T-helper 9 cell (primary cell): ENCODE measurements around the gene FBXO44.

Experiments used
- DNase-seq: peaks from one replicate; pipeline ENCODE4 v3.0.0-alpha.2; 2020

FBXO44 gene

GRCh38 chr1:11691928-11692711 lies 37.4 kb downstream of the FBXO44 start:
- DNase-seq = no peak

GRCh38 chr1:11693024-11693590 lies 38.4 kb downstream of the FBXO44 start:
- DNase-seq = no peak

- no peak for DNase-seq
Observed at GRCh38 chr1:11693917-11694316, 39.2 kb downstream of the FBXO44 start.

GRCh38 chr1:11695861-11696260 lies 41.2 kb downstream of the FBXO44 start:
- DNase-seq = no peak

- DNase-seq = no peak
Observed at GRCh38 chr1:11697188-11697892, 42.7 kb downstream of the FBXO44 start.

- DNase-seq = no peak
Observed at GRCh38 chr1:11697893-11698210, 43.2 kb downstream of the FBXO44 start.

GRCh38 chr1:11700601-11701467 lies 46.2 kb downstream of the FBXO44 start:
- no peak for DNase-seq

DNA sequence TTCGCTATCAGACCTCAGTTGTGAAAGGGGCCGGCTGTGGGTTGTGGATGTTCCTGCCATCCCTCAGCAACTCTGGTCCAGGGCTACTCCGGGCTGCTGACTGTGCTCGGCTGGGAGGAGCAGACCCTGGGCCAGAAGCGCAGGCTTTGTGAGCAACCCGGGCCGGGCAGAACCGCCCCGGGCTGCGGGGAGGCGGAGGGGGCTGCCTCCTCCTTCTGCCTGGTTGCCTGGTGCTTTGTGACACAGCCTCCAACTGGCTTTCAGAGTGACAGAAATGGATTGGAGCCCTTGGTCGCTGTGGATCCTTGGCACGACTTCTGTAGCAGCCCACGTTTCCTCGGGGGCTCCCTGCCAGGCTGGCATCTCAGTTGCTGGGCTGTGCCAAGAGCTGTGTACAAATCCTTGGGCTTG lies 46.9 kb downstream of the FBXO44 start:
- DNase-seq = no peak

GRCh38 chr1:11701981-11702803 lies 47.5 kb downstream of the FBXO44 start:
- DNase-seq = no peak

- DNase-seq = no peak
Observed at GRCh38 chr1:11703357-11704193, 48.9 kb downstream of the FBXO44 start.

DNA sequence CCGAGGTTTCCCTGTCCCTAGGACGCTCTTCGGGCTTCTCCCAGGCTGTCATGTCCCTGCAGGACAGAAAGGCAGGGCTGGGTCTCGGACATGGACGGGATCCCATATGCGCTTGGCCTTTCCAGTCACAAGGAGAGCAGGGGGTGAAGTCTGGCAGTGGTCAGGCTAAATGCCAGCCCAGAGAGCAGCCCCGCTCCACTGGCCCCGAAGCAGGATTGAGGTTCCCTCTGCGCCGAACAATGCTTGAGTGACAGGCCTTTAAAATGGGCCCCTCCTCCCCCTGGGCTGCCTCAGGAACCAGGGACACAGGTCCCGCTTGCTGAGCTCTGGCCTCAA lies 49.5 kb downstream of the FBXO44 start:
- no peak for DNase-seq

DNA sequence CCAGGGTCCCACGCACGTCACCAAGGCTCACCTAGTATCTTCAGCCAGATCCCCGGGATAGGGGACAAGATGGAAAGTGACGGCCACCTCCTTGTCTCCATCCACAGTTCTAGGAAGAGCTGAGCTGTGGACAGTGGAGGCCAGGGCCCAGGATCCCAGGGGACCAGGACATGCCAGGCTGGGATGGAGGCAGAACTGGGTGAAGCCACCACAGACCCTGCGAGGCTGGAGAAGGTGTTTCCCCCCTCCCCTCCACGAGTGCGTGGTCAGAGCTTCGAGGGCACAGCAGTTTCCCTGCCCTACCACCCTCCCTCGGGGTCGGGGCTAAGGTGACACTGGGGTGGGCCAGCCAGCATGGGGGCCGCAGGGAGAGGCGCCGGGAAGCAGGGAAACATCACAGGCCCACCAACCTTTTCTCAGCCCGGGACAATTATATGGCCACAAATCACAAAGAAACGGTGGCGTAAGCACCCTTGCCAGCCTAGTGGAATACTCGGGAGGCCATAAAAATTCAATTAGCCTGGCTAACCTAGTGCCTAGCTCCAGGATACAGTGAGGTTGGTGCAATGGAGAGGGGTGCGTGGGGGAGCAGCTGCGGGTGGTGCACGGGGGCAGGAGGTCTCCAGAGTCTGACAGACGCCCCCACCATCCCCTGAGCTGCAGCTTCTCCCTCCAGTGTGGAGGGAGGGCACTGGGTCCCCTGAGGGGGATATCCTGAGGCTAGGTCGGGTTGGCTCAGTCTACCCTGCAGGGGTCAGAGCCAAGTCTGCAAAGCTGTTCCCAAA lies 50.2 kb downstream of the FBXO44 start:
- no peak for DNase-seq

DNA sequence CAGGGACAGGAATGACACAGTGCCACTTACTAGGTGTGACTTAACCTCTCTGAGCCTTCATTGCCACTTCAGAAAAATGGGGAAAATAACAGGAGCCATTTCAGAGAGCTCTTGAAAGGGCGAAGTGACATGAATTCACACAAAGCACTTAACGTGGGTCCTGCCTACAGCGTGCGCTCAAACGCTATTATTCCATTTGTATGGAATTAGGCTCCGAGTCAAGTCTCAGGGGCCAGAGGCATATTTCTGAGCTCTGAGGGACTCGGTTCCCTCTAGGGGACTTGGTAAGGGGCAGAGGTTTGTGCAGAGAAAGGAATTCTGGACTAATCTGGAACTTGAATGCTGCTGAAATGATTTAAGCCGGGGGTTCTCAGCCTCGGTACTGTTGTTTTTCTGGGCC lies 50.9 kb downstream of the FBXO44 start:
- no peak for DNase-seq

DNA sequence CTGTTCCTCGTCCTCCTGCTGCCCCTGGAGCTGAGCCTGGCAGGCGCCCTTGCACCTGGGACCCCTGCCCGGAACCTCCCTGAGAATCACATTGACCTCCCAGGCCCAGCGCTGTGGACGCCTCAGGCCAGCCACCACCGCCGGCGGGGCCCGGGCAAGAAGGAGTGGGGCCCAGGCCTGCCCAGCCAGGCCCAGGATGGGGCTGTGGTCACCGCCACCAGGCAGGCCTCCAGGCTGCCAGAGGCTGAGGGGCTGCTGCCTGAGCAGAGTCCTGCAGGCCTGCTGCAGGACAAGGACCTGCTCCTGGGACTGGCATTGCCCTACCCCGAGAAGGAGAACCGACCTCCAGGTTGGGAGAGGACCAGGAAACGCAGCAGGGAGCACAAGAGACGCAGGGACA lies 51.6 kb downstream of the FBXO44 start:
- DNase-seq = no peak

GRCh38 chr1:11707621-11708276 lies 53.1 kb downstream of the FBXO44 start:
- DNase-seq = no peak

- no peak for DNase-seq
Observed at GRCh38 chr1:11708554-11709350, 54.1 kb downstream of the FBXO44 start.

- no peak for DNase-seq
Observed at GRCh38 chr1:11711490-11711889, 56.8 kb downstream of the FBXO44 start.

DNA sequence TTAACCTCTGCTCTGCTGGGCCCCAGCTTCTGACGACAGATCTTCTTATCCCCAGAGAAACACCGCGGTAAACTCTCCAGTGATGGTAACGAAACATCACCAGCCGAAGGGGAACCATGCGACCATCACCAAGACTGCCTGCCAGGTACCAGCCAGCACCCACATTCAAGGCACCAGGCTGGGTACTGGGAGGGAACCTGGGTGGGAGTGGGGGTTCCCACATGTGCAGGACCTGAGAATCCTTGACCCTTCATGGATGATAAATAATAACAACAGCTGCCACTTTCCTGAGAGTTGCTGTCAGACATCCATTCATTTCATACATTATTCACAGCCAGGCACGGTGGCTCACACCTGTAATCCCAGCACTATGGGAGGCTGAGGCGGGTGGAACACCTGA lies 57.6 kb downstream of the FBXO44 start:
- no peak for DNase-seq
